Upper lobe of right lung (tissue), 1 donor: Measurements from ENCODE around the gene CUEDC1. TPM values are rescaled to one million over a fixed set of nuclear protein-coding genes. Genes with fewer than 3 reads are reported as not detected.

Experiments
- ATAC-seq: fragments of 200-7000 bp; cut with Tn5 transposase; one replicate; pipeline ENCODE4 v1.9.1; 2020; ENCODE audit warnings: mild to moderate bottlenecking, moderate library complexity
- DNase-seq: peaks from one replicate; pipeline ENCODE4 v3.0.0-alpha.2; 2020
- H3K27ac ChIP-seq: fragments of 200-600 bp; one replicate; pipeline ENCODE4 v1.8.0; 2022
- H3K27me3 ChIP-seq: fragments of 200-600 bp; one replicate; pipeline ENCODE4 v1.8.0; 2022; ENCODE audit warnings: mild to moderate bottlenecking
- H3K36me3 ChIP-seq: fragments of 200-600 bp; one replicate; pipeline ENCODE4 v1.8.0; 2022
- H3K4me1 ChIP-seq: fragments of 200-600 bp; one replicate; pipeline ENCODE4 v1.8.0; 2022
- H3K4me3 ChIP-seq: fragments of 200-600 bp; one replicate; pipeline ENCODE4 v1.8.0; 2022; ENCODE audit warnings: mild to moderate bottlenecking
- H3K9me3 ChIP-seq: fragments of 200-600 bp; one replicate; pipeline ENCODE4 v1.8.0; 2022
- intact Hi-C: fragments of 100-400 bp; cut with DNase I; formaldehyde crosslinking; loops from one replicate; pipeline ENCODE4 v1.11.0; 2022
- total RNA-seq: library from RNA; stranded (reverse); fragmentation: NEBNext Ultra II Directional; extraction: Animal tissue kit (Norgen Biotek cat#: 25700); gene quantifications from one replicate; pipeline ENCODE4 v1.2.1, GENCODE V29; 2021
- TF ChIP-seq, protein P1 (sequence below): fragments of 200-600 bp; IDR thresholded peaks from one replicate; pipeline ENCODE4 v1.8.0; 2022; ENCODE audit warnings: antibody characterized with exemption
- donor health status: DM: no; HTN: yes; CAD: no; lungs with severe emphysema.

Gene CUEDC1
- total RNA-seq, 1 donor from 2014 or later: 41.9 TPM

DNA sequence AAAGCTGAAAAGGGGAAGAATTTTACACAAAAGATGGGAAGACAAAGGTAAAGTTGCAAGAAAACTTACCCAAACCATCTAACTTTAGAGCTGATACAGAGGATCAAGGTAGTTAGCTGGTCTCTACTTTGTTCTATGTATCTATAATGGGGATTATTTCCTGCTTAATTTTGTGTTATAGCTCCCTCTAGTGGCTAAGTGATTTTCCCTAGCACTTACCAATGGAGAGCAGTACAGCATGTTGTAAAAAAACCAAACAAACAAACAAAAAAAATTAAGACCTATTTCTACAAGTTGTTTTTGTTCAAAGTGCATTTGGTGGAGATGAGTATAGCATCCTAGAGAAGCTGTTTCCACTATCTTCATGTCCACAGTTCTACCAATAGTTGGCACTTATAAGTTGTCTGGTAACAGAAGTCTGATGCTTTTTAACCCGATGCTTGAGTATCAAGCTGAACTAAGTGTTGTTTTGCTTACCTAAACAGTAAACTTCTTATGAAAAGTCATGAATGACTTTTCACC is 44.3 kb upstream of the CUEDC1 start:
- no peak overlapping the region for H3K27ac ChIP-seq
- TF ChIP-seq, protein P1, sequence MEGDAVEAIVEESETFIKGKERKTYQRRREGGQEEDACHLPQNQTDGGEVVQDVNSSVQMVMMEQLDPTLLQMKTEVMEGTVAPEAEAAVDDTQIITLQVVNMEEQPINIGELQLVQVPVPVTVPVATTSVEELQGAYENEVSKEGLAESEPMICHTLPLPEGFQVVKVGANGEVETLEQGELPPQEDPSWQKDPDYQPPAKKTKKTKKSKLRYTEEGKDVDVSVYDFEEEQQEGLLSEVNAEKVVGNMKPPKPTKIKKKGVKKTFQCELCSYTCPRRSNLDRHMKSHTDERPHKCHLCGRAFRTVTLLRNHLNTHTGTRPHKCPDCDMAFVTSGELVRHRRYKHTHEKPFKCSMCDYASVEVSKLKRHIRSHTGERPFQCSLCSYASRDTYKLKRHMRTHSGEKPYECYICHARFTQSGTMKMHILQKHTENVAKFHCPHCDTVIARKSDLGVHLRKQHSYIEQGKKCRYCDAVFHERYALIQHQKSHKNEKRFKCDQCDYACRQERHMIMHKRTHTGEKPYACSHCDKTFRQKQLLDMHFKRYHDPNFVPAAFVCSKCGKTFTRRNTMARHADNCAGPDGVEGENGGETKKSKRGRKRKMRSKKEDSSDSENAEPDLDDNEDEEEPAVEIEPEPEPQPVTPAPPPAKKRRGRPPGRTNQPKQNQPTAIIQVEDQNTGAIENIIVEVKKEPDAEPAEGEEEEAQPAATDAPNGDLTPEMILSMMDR: peak; percentile 89
- peaks cover 73% of the 10 kb centered on the region for H3K36me3 ChIP-seq
- no peaks in the 10 kb centered on the region for H3K27me3 ChIP-seq
- H3K9me3 ChIP-seq: no peaks in the 10 kb centered on the region
- ATAC-seq (peak; percentile 89), DNase-seq (no peak)
- H3K4me1 ChIP-seq: peaks cover 41% of the 10 kb centered on the region
- intact Hi-C loops: loop anchor here (5.0 kb wide), 1 partner anchor 142 kb away; no protein-coding TSS in a partner anchor
- no peak overlapping the region for H3K4me3 ChIP-seq

DNA sequence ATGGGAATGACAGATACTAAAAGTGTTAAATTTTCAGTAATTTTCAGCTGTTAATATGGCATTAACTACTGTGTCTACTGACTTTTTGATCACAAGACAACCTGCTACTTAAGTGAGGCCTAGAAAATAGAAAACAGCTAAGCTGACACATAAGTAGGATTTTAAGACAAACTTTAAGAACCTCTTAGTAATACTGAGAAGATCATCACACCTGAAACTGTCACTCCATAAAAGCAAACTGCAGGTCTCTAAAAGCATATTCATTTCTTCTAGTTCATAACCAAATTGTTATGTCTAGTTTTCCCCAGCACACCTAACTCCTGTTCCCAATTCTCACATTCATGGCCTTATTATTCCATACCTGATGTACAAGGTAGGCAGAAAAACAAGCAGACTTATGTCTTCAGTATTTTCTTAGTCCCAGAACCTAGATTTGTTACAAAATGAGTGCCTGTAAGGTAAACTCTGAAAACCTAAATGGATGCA is 43.8 kb upstream of the CUEDC1 start:
- H3K4me1 ChIP-seq: peaks cover 36% of the 10 kb centered on the region
- DNase-seq (no peak), ATAC-seq (no peak)
- no peaks in the 10 kb centered on the region for H3K9me3 ChIP-seq
- intact Hi-C loops: loop anchor here (5.0 kb wide), 1 partner anchor 142 kb away; no protein-coding TSS in a partner anchor
- no peaks in the 10 kb centered on the region for H3K27me3 ChIP-seq
- TF ChIP-seq, protein P1: no peak
- H3K27ac ChIP-seq: no peak overlapping the region
- peaks cover 68% of the 10 kb centered on the region for H3K36me3 ChIP-seq
- H3K4me3 ChIP-seq: no peak overlapping the region

DNA sequence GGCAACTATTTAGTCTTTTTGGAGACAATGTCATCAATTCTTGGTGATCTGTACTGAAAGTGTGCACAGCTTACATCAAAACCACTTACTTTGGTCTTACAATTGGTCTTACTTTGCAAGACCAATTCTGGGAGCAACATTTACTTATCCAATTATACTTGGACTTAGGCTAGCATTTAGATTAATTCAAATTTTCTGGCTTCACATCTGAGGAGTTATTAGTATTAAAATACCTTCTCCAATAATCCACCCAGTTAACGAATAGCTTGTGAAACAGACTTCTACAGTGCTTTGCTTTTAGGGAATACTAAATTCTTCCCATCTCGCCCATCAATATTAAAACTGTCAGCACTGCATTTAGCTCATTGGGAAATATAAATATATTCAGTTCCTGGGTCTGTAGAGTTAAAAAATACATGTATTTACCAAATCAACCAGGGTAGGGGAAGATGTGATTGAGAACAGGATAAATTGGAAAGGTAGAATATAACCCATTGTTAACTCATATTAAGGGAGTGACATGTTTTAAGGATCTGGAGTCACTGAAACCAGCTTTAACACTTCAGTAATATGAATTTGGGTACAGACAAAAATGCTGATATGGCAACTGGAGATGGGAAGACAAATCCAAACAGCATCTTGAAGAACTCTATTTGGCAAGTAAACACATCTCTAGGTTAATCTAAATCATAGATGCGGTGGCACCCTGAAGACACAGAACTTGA is 42.0 kb upstream of the CUEDC1 start:
- H3K4me1 ChIP-seq: peaks cover 27% of the 10 kb centered on the region
- TF ChIP-seq, protein P1: no peak
- H3K4me3 ChIP-seq: no peak overlapping the region
- H3K27ac ChIP-seq: no peak overlapping the region
- intact Hi-C loops: loop anchor here (5.0 kb wide), 1 partner anchor 140 kb away; no protein-coding TSS in a partner anchor
- no peak for DNase-seq
- ATAC-seq: no peak
- H3K27me3 ChIP-seq: no peaks in the 10 kb centered on the region
- no peaks in the 10 kb centered on the region for H3K9me3 ChIP-seq
- peaks cover 50% of the 10 kb centered on the region for H3K36me3 ChIP-seq

DNA sequence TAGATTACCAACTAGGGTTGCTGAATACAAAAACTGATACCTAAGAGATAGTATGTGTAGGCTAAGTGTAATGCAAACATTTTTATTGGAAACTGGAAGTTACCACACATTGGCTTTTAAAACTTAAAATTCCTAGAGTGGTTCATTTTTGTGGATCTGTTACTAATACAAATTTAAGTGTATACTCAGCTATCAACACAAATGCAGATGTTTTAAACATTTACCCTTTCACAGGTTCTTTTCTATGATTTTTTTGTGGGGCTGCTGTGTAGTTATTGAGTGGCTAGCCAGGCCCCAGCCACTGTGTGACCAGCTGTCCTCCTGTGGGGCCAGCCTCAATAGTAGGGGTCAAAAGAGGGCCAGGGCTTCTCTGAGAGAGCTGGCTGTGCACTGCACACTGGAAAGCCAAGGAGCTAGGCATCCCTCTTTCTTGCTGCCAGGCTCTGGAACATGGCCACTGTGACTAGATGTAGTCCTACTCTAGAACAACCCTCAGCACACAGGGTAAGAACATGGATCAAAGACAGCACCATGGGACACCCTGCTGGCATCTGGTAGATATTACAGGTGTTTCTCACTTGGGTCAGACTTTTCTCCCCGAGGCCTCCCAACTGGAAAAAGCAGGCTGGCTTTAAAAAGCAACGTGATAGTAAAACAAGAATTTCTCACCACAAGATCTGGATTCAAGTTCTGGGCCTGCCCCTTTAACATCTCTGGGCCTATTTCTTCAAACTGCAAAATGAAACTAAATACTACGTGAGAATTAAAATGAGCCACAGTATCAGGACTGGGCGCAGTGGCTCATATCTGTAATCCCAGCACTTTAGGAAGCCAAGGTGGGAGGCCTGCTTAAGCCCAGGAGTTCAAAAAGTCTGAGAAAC is 40.1 kb upstream of the CUEDC1 start:
- H3K9me3 ChIP-seq: no peaks in the 10 kb centered on the region

DNA sequence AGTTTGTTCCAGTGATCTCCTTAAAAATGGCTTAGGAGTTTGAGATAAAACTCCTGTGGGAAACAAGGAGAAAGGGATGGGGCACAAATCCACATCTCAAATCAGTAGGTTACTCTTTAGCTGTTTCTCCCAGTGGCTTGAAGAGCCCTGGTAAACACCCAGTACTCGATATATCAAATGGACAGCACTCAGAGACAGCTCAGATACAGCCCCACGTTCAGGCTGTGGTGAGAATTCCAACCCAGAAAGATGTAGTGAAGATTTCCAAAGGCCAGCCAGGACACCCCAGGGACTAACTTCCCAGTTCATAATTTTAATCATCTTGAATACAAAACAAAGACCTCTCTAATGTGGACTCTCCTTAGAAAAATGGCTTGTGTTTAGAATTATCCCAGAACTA is 39.2 kb upstream of the CUEDC1 start:
- Histone ChIP-seq H3K4me1 (peaks cover 17% of the 10 kb centered on the region), H3K36me3 (peaks cover 24% of the 10 kb centered on the region), H3K4me3 (no peak overlapping the region), H3K27ac (no peak overlapping the region), H3K27me3 (no peaks in the 10 kb centered on the region), H3K9me3 (no peaks in the 10 kb centered on the region)
- TF ChIP-seq, protein P1: no peak
- no peak for ATAC-seq
- intact Hi-C loops: loop anchor here (5.0 kb wide), 1 partner anchor 122 kb away; no protein-coding TSS in a partner anchor
- DNase-seq: no peak

More for the DNA sequence above, 40.1 kb upstream of the CUEDC1 start:
- ATAC-seq (peak; percentile 96), DNase-seq (no peak)
- Histone ChIP-seq H3K27me3 (no peaks in the 10 kb centered on the region), H3K27ac (peak overlapping the region; percentile 19), H3K36me3 (peaks cover 31% of the 10 kb centered on the region), H3K4me1 (peaks cover 17% of the 10 kb centered on the region), H3K4me3 (no peak overlapping the region)
- TF ChIP-seq, protein P1: peak; percentile 65
- intact Hi-C loops: loop anchor here (5.0 kb wide), 1 partner anchor 138 kb away; no protein-coding TSS in a partner anchor
